Stomach (tissue), 4 donors: ENCODE measurements around the gene NRM.
A peak's percentile ranks its signal among the peaks of the same experiment; 100 is the strongest.

ENCODE experiments used
- CTCF ChIP-seq, 7 experiments: fragments of 450-650 bp in 4 of 7; fragments of 200-600 bp in 3 of 7; sonication (generic) in 3 of 7; IDR thresholded peaks; one replicate each; pipeline ENCODE4 v1.5.1; 2016 to 2019; ENCODE audit warnings: antibody characterized with exemption in 7 of 7, control low read depth in 2 of 7, mild to moderate bottlenecking in 1 of 7
- EP300 ChIP-seq: sonication (generic); formaldehyde crosslinking; IDR thresholded peaks from one replicate; pipeline ENCODE4 v1.6.1; 2017; ENCODE audit warnings: antibody characterized with exemption
- POLR2A ChIP-seq, 4 donors: fragments of 450-650 bp; IDR thresholded peaks; one replicate each; pipeline ENCODE4 v1.6.1; 2016; ENCODE audit warnings: antibody characterized with exemption in 4 of 4, control low read depth in 2 of 4, mild to moderate bottlenecking in 1 of 4, moderate library complexity in 1 of 4
- POLR2AphosphoS5 ChIP-seq, 3 donors: sonication (generic); formaldehyde crosslinking; IDR thresholded peaks; one replicate each; pipeline ENCODE4 v1.6.1; 2016; ENCODE audit warnings: antibody characterized with exemption in 3 of 3

GRCh38 chr6:30740540-30740870 lies 49.7 kb upstream of the NRM start:
- TF ChIP-seq CTCF (IDR thresholded peaks at IDR 0.05) (no peak), POLR2A (IDR thresholded peaks at IDR 0.05) (no peak), POLR2AphosphoS5 (IDR thresholded peaks at IDR 0.05) (peak in 1 of 3 donors; percentile 46), EP300 (no peak)
